Type B pancreatic cell (in vitro differentiated cells): Measurements from ENCODE around the gene OR1F1. TPM values are rescaled to one million over a fixed set of nuclear protein-coding genes. Genes with fewer than 3 reads are reported as not detected.
A peak's percentile ranks its signal among the peaks of the same experiment; 100 is the strongest.

Experiments
- DNase-seq: peaks from one replicate; pipeline ENCODE4 v3.0.0; 2021; ENCODE audit warnings: mixed read lengths; ENCODE audit not compliant: unreplicated experiment; ENCODE audit errors: extremely low spot score
- H3K27ac Mint-ChIP-seq: 2 replicates; pipeline ENCODE4 v1.8.0; 2021; ENCODE audit warnings: mild to moderate bottlenecking, mixed read lengths
- H3K27me3 Mint-ChIP-seq: 2 replicates; pipeline ENCODE4 v1.8.0; 2021; ENCODE audit warnings: mixed read lengths
- H3K36me3 Mint-ChIP-seq: 2 replicates; pipeline ENCODE4 v1.8.0; 2021; ENCODE audit warnings: mixed read lengths
- H3K4me1 Mint-ChIP-seq: one replicate; pipeline ENCODE4 v1.8.0; 2021; ENCODE audit warnings: mixed read lengths; ENCODE audit not compliant: unreplicated experiment
- H3K4me3 Mint-ChIP-seq: 2 replicates; pipeline ENCODE4 v1.8.0; 2021; ENCODE audit warnings: mild to moderate bottlenecking, mixed read lengths
- H3K9me3 Mint-ChIP-seq: 2 replicates; pipeline ENCODE4 v1.8.0; 2021; ENCODE audit warnings: mixed read lengths
- CTCF ChIP-seq: fragments of 200-600 bp; sonication (generic); conservative IDR thresholded peaks from 2 replicates; pipeline ENCODE4 v1.5.0; 2021; ENCODE audit warnings: antibody characterized with exemption, mild to moderate bottlenecking
- total RNA-seq: library from RNA; stranded (reverse); gene quantifications from 2 replicates; pipeline ENCODE4 v1.2.1, GENCODE V29; 2021; ENCODE audit warnings: low replicate concordance

The OR1F1 gene
- total RNA-seq, 1 donor from 2014 or later = 0.34 TPM

GRCh38 chr16:3220839-3221238 lies 32.8 kb downstream of the OR1F1 start:
- H3K4me1 Mint-ChIP-seq = no peaks in the 10 kb centered on the region
- H3K9me3 Mint-ChIP-seq = peaks cover 17% of the 10 kb centered on the region

GRCh38 chr16:3223913-3224515 lies 36.0 kb downstream of the OR1F1 start:
- no peaks in the 10 kb centered on the region for H3K27me3 Mint-ChIP-seq
- H3K4me1 Mint-ChIP-seq = no peaks in the 10 kb centered on the region
- peaks cover 21% of the 10 kb centered on the region for H3K9me3 Mint-ChIP-seq
- no peak for TF ChIP-seq CTCF
- no peak overlapping the region for H3K27ac Mint-ChIP-seq
- H3K36me3 Mint-ChIP-seq = peaks cover 66% of the 10 kb centered on the region
- DNase-seq = no peak
- no peak overlapping the region for H3K4me3 Mint-ChIP-seq

More at GRCh38 chr16:3220839-3221238, 32.8 kb downstream of the OR1F1 start:
- Mint-ChIP-seq H3K27me3 (peaks cover 7% of the 10 kb centered on the region), H3K27ac (no peak overlapping the region), H3K36me3 (peaks cover 40% of the 10 kb centered on the region), H3K4me3 (no peak overlapping the region)
- no peak for TF ChIP-seq CTCF
- no peak for DNase-seq

- TF ChIP-seq CTCF = no peak
- DNase-seq = no peak
- Mint-ChIP-seq H3K9me3 (peaks cover 11% of the 10 kb centered on the region), H3K36me3 (peaks cover 33% of the 10 kb centered on the region), H3K4me1 (no peaks in the 10 kb centered on the region), H3K27me3 (no peaks in the 10 kb centered on the region), H3K27ac (peak overlapping the region; percentile 94), H3K4me3 (peak overlapping the region; percentile 98)
Observed at GRCh38 chr16:3234543-3234856, 46.5 kb downstream of the OR1F1 start.

- Mint-ChIP-seq H3K4me1 (no peaks in the 10 kb centered on the region), H3K4me3 (peak within 1 kb of the TSS; percentile 98), H3K9me3 (peaks cover 9% of the 10 kb centered on the region), H3K27ac (peak within 1 kb of the TSS; percentile 94), H3K27me3 (peaks cover 1% of the 10 kb centered on the region), H3K36me3 (peaks cover 31% of the 10 kb centered on the region)
- no peak for TF ChIP-seq CTCF
- peak; percentile 94 for DNase-seq
Observed at GRCh38 chr16:3234857-3235561, 47.0 kb downstream of the OR1F1 start, which contains the start of gene ZNF200. ZNF200 (minus strand) TSS chr16:3235158; CDS start chr16:3233755, 1,403 bp downstream.

- no peak for TF ChIP-seq CTCF
- Mint-ChIP-seq H3K27me3 (peaks cover 6% of the 10 kb centered on the region), H3K36me3 (peaks cover 21% of the 10 kb centered on the region), H3K27ac (no peak overlapping the region), H3K4me1 (no peaks in the 10 kb centered on the region), H3K4me3 (peak overlapping the region; percentile 78), H3K9me3 (peaks cover 6% of the 10 kb centered on the region)
- no peak for DNase-seq
Observed at GRCh38 chr16:3235856-3236669, 48.1 kb downstream of the OR1F1 start.
